KG1 (cell line): ENCODE data around the gene RNF13.

Source experiments
- DNase-seq: peaks from one replicate; lab custom pipeline; 2025; lab: John Stamatoyannopoulos, UW

RNF13 gene

GRCh38 chr3:149998946-149999345 lies 185.9 kb downstream of the RNF13 start:
- no peak for DNase-seq

GRCh38 chr3:149999421-149999820 lies 186.4 kb downstream of the RNF13 start:
- DNase-seq = no peak

- DNase-seq = no peak
Measured at GRCh38 chr3:150000641-150001040, 187.6 kb downstream of the RNF13 start.

- DNase-seq = no peak
Measured at GRCh38 chr3:150005243-150006112, 192.5 kb downstream of the RNF13 start.

- no peak for DNase-seq
Measured at GRCh38 chr3:150006794-150007193, 193.8 kb downstream of the RNF13 start.
